ENCODE measurements around the gene C19orf73.

Gene C19orf73

DNA sequence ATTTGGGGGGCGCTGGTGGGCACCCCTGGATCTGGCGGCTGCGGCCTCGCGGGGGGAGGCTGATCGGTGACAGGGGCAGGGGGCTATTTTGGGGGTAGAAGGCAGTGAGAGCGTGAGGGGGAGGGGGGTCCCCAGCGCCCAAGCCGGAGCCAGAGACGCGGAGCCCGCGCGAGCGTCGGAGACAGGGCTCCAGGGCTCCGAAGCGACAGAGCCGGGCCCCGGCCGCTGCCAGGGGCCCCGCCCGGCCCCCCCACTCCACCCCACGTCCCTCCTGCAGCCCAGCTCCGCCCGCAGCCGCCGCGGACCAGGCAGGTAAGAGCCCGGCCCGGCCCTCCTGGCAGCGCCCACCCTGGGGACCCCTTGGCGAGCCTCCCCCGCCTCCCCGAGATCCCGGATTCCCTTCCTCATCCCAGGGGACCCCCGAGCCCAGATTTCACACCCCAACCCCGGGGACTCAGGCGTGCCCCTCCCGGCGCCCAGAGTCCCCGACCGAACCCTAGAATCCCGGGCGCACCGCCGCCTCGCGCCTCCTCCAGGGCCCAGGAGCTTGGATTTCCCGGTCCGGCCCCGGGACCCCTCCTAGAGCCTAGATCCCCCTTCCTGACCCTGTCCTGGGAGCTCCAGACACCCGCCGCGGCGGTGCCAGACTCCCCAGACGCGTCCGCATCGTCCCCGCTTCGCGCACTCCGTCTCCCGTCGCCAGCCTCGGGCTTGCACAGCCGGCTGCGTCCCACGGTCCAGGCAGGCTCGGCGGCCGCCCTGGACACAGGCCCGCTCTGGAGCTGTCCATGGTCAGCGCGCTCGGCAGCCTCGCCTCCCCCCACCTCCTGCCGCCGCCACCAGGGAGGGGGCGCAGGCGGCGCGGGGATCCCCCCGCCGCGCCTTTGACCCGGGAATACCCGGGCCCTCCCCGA, 725 bp upstream of the C19orf73 start, which contains the start of gene PPFIA3:
Gene PPFIA3 (plus strand): TSS at position 134 of the 914 bp plus-strand sequence. CDS start 8,330 bp downstream, outside the sequence.
- DNase-seq (ENCODE audit: low spot score), result no peak
- Histone ChIP-seq H3K4me3 (peak within 1 kb of the TSS; percentile 95), H3K27ac (peak within 1 kb of the TSS; percentile 80 to 100)
- TF ChIP-seq, protein P1, sequence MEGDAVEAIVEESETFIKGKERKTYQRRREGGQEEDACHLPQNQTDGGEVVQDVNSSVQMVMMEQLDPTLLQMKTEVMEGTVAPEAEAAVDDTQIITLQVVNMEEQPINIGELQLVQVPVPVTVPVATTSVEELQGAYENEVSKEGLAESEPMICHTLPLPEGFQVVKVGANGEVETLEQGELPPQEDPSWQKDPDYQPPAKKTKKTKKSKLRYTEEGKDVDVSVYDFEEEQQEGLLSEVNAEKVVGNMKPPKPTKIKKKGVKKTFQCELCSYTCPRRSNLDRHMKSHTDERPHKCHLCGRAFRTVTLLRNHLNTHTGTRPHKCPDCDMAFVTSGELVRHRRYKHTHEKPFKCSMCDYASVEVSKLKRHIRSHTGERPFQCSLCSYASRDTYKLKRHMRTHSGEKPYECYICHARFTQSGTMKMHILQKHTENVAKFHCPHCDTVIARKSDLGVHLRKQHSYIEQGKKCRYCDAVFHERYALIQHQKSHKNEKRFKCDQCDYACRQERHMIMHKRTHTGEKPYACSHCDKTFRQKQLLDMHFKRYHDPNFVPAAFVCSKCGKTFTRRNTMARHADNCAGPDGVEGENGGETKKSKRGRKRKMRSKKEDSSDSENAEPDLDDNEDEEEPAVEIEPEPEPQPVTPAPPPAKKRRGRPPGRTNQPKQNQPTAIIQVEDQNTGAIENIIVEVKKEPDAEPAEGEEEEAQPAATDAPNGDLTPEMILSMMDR (IDR thresholded peaks at IDR 0.05), result no peak

DNA sequence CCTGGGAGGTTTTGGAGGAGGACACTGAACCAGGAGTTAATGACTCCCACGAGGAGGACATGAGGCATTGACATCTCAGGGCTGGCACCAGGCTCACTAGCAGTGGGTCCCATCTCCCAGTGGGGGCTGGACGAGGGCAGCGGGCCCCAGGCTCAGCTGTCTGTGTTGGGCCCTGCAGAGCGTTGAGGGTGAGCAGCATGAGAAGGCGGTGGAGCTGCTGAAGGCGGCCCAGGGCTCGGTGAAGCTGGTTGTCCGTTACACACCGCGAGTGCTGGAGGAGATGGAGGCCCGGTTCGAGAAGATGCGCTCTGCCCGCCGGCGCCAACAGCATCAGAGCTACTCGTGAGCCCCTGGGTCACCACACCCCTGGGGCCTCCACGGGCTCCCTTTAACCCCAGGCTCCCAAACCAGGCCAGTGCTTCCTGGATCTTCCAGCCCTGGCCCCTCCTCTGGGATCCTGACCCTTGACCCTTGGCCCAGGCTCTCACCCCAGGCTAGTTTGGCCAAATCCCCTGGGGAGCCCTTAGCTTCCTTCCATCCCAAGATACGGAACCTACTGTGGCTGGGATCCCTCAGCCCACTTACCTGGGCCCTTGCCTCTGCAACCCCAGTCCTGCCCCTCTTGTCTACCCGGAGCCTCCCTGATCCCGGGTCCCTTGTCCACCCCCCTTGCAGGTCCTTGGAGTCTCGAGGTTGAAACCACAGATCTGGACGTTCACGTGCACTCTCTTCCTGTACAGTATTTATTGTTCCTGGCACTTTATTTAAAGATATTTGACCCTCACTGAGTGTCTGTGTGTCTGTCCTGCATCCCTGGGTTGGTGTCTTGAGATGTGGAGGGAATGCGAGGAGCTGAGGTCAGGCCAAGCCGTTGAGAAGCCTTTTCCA, 1.0 kb downstream of the C19orf73 start:
- no peak for DNase-seq (ENCODE audit: low spot score)
- Histone ChIP-seq H3K27ac (peak overlapping the region; percentile 80 to 100), H3K4me3 (peak overlapping the region; percentile 95)
- TF ChIP-seq, protein P1 (IDR thresholded peaks at IDR 0.05), result no peak

DNA sequence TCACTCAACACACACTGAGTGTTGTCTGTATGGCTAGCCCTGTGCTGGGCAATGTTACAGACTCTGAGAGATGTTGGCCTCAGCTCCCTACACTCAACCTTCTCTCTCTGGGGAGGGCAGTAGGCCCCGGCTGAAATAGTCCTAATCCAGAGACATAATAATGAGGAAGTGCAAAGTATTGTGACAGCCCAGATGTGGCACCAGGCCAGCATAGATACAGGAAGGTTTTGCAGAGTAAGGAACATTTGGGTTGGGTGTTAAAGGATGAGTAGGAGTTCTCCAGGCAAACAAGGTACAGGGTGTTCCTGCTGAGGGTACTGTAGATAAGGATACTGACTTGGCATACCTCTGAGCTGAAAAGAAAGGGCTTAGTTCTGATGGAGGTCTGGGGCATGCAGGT, 2.4 kb downstream of the C19orf73 start:
- Histone ChIP-seq H3K27ac (no peak overlapping the region), H3K4me3 (no peak overlapping the region)
- no peak for DNase-seq (ENCODE audit: low spot score)
- TF ChIP-seq, protein P1 (IDR thresholded peaks at IDR 0.05), result no peak

DNA sequence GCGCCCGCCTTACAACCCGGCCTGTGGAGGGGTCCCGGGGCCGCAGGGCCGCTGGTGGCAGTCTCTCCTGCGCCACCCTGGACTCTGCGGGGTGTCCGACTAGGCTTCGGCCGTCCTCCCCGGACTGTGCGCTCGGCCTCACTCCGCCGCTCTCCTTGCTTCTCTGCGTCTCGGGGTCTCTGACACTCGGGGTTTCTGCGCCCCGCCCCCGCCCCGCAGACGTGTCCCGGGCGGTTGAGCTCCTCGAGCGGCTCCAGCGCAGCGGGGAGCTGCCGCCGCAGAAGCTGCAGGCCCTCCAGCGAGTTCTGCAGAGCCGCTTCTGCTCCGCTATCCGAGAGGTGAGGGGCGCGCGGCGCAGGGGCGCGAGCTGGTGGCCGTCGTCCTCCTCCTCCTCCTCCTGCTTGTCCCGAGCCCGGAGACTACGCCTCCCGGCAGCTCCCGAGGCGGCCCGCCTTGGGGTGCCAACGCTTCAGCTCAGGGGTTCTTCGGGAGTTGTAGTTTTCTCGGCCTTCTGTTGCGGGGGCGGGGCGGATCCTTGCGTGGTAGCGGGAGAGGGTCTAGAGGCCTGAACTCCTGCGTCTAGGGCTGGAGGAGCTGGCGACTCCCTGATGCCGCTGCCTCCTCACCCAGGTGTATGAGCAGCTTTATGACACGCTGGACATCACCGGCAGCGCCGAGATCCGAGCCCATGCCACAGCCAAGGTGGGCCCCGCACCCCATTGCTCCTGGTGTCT, 4.1 kb downstream of the C19orf73 start:
- peak overlapping the region; percentile 89 to 91 for H3K27ac ChIP-seq
- TF ChIP-seq, protein P1 (IDR thresholded peaks at IDR 0.05), result no peak
- H3K4me3 ChIP-seq, result peak overlapping the region; percentile 86
- DNase-seq (ENCODE audit: low spot score), result no peak

DNA sequence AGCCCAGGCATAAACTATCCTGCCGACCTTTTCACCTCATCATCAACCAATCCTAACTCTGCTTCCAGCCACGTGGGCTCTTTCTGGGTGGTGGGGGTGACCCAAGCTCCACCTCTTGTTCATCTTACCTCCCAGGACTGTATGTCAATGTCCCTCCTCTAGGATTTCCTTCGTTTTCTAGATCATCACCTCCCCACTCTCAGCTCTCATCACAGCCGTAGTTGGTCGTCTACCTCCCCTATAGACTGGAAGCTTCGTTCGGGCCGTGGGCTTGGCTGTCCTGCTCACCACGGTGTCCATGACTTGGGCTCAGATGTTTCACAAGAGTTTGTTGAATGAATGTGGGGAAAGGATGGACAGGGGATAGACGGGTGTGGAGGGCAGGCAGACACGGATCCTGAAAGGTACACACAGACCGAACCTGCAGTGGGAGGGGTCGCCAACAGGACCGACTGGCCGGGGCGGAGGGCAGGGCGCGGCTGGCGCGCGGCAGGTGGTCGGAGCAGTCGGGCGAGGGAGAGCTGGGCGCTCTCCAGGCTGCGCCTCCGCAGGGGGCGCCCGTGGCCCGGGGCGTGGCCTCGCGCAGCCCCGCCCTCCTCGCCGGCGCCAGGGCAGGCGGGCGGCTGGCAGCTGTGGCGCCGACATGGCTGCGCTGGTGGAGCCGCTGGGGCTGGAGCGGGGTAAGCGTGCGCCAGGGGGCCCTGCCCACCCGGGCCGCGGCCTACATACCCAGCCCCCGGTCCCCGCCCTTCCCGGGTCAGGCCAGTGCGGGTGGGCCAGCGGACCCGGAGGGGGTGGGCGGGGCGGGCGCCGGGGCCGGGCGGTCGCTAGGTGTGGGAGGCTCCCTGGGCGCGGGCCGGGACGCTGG, 4.9 kb downstream of the C19orf73 start, which contains the start of gene LIN7B:
Gene LIN7B (plus strand): TSS at position 609 of the 868 bp plus-strand sequence. CDS start 35 bp downstream, at position 644.
- H3K27ac ChIP-seq, result peak within 1 kb of the TSS; percentile 89 to 91

More for the DNA sequence above, 4.9 kb downstream of the C19orf73 start, which contains the start of gene LIN7B:
- TF ChIP-seq, protein P1 (IDR thresholded peaks at IDR 0.05), result no peak
- DNase-seq (ENCODE audit: low spot score), result no peak
- peak within 1 kb of the TSS; percentile 86 for H3K4me3 ChIP-seq

Measured in coronary artery (tissue), 2 donors.